Keratinocyte (primary cell): Measurements from ENCODE around the gene USP33. TPM values are rescaled to one million over a fixed set of nuclear protein-coding genes. Genes with fewer than 3 reads are reported as not detected.

Experiments used
- DNase-seq: peaks from one replicate; pipeline ENCODE4 v3.0.0-alpha.2; 2011; ENCODE audit warnings: low read depth, missing footprints, low spot score
- FAIRE-seq: peaks from 2 replicates; lab custom pipeline; 2011; peaks lifted over from hg19 to GRCh38; lab: Jason Lieb, UNC
- H2AFZ ChIP-seq: 2 replicates; pipeline ENCODE4 v1.6.0; 2012; ENCODE audit warnings: low read length, control low read depth, inconsistent platforms; ENCODE audit not compliant: control insufficient read depth
- H3K27ac ChIP-seq: 2 replicates; pipeline ENCODE4 v1.5.1; 2011; ENCODE audit warnings: low read length; ENCODE audit not compliant: control insufficient read depth, insufficient read depth
- H3K27me3 ChIP-seq: 3 replicates; pipeline ENCODE4 v1.6.0; 2011; ENCODE audit warnings: low read length; ENCODE audit not compliant: control insufficient read depth, insufficient read depth; ENCODE audit errors: extremely low read depth
- H3K36me3 ChIP-seq, 2 experiments: 2 replicates in 1 of 2; 3 replicates in 1 of 2; pipeline ENCODE4 v1.5.1; 2011; ENCODE audit warnings: low read length in 2 of 2, mild to moderate bottlenecking in 1 of 2; ENCODE audit not compliant: control insufficient read depth in 2 of 2, insufficient read depth in 2 of 2; ENCODE audit errors: extremely low read depth in 1 of 2
- H3K4me1 ChIP-seq: 3 replicates; pipeline ENCODE4 v1.5.1; 2011; ENCODE audit warnings: low read length; ENCODE audit not compliant: control insufficient read depth, insufficient read depth; ENCODE audit errors: extremely low read depth
- H3K4me2 ChIP-seq: 3 replicates; pipeline ENCODE4 v1.6.0; 2011; ENCODE audit warnings: low read depth, low read length; ENCODE audit not compliant: control insufficient read depth, insufficient read depth; ENCODE audit errors: extremely low read depth
- H3K4me3 ChIP-seq, 3 experiments: fragments of 200-600 bp in 1 of 3; sonication (generic) in 1 of 3; 2 replicates in 2 of 3; 3 replicates in 1 of 3; pipeline ENCODE4 v1.5.1; 2011 to 2016; ENCODE audit warnings: low read length in 3 of 3, mild to moderate bottlenecking in 3 of 3, control low read depth in 2 of 3, inconsistent platforms in 1 of 3, low read depth in 1 of 3, mixed read lengths in 1 of 3, mixed run types in 1 of 3, moderate library complexity in 1 of 3; ENCODE audit not compliant: control insufficient read depth in 2 of 3, insufficient read depth in 2 of 3; ENCODE audit errors: extremely low read depth in 1 of 3
- H3K79me2 ChIP-seq: 2 replicates; pipeline ENCODE4 v1.6.0; 2012; ENCODE audit warnings: low read length; ENCODE audit not compliant: control insufficient read depth, insufficient read depth
- H3K9ac ChIP-seq: 3 replicates; pipeline ENCODE4 v1.6.0; 2011; ENCODE audit warnings: low read length; ENCODE audit not compliant: control insufficient read depth, insufficient read depth; ENCODE audit errors: extremely low read depth
- H3K9me1 ChIP-seq: 3 replicates; pipeline ENCODE4 v1.6.0; 2011; ENCODE audit warnings: low read length; ENCODE audit not compliant: control insufficient read depth, insufficient read depth; ENCODE audit errors: extremely low read depth
- H3K9me3 ChIP-seq: 2 replicates; pipeline ENCODE4 v1.5.1; 2012; ENCODE audit warnings: low read depth, low read length; ENCODE audit not compliant: control insufficient read depth
- H4K20me1 ChIP-seq: 3 replicates; pipeline ENCODE4 v1.6.0; 2011; ENCODE audit warnings: low read length; ENCODE audit not compliant: control insufficient read depth, insufficient read depth; ENCODE audit errors: extremely low read depth
- CTCF ChIP-seq, 3 experiments: IDR thresholded peaks in 1 of 3; conservative IDR thresholded peaks in 1 of 3; optimal IDR thresholded peaks in 1 of 3; 2 replicates in 2 of 3; 3 replicates in 1 of 3; pipeline versions ENCODE3 to v1.5.1; 2011; ENCODE audit warnings: low read length in 3 of 3, mild to moderate bottlenecking in 3 of 3, moderate library complexity in 2 of 3, control low read depth in 1 of 3, inconsistent platforms in 1 of 3; ENCODE audit not compliant: insufficient read depth in 2 of 3; ENCODE audit errors: extremely low read depth in 1 of 3
- EZH2 ChIP-seq: IDR thresholded peaks from one replicate; pipeline ENCODE4 v1.6.1; 2012; ENCODE audit warnings: inconsistent platforms, mild to moderate bottlenecking, low read length, moderate library complexity
- dilution Hi-C: fragments of 300-500 bp; cut with MboI; formaldehyde crosslinking; loops from one replicate; pipeline ENCODE4 v1.7.0; 2020; ENCODE audit warnings: low sequenced_read_pairs; ENCODE audit not compliant: extremely low pct_ligation_motif_present
- polyA plus RNA-seq, 5 experiments: library from polyadenylated mRNA; depleted of rRNA in 3 of 5; stranded (reverse) in 3 of 5; stranded (forward) in 1 of 5; unstranded in 1 of 5; fragments of >200 nt; gene quantifications; 1 replicate in 1 of 5; 2 replicates in 3 of 5; 3 replicates in 1 of 5; pipeline versions ENCODE4 v1.2.1 to v1.2.3, GENCODE V29; 2011 to 2012; ENCODE audit warnings: missing spikeins in 2 of 5, low read depth in 1 of 5, low replicate concordance in 1 of 5

USP33 gene
- polyA plus RNA-seq, 1 donor (not counting 4 experiments of a cell fraction or from before 2014, with no cell fraction given): 52.0 TPM

- no peak for DNase-seq
- peaks cover 0 to 2% of the 10 kb centered on the region in 2 experiments for H3K36me3 ChIP-seq
- no peak overlapping the region for H3K9ac ChIP-seq
- TF ChIP-seq EZH2 (no peak), CTCF (optimal IDR thresholded peaks at IDR 0.05 in 1 of 3, IDR thresholded peaks at IDR 0.05 in 1 of 3, conservative IDR thresholded peaks at IDR 0.05 in 1 of 3; ENCODE audit: extremely low read depth in 1 of 3, insufficient read depth in 2 of 3, low read length in 3 of 3) (no peak)
- H3K79me2 ChIP-seq: peaks cover 27% of the 10 kb centered on the region
- no peak overlapping the region for H2AFZ ChIP-seq
- H3K27ac ChIP-seq: no peak overlapping the region
- no peaks in the 10 kb centered on the region for H4K20me1 ChIP-seq
- dilution Hi-C loops: no loop called here
- no peak for FAIRE-seq
- H3K9me3 ChIP-seq: no peaks in the 10 kb centered on the region
- no peaks in the 10 kb centered on the region for H3K4me1 ChIP-seq
- H3K4me3 ChIP-seq: no peak overlapping the region
- no peaks in the 10 kb centered on the region for H3K27me3 ChIP-seq
- no peaks in the 10 kb centered on the region for H3K9me1 ChIP-seq
- H3K4me2 ChIP-seq: no peak overlapping the region
Observed at GRCh38 chr1:77742011-77742555, 17.6 kb downstream of the USP33 start.

GRCh38 chr1:77741316-77741715 lies 18.3 kb downstream of the USP33 start:
- Histone ChIP-seq H3K9me3 (no peaks in the 10 kb centered on the region), H3K36me3 (peaks cover 0 to 2% of the 10 kb centered on the region in 2 experiments), H2AFZ (no peak overlapping the region), H3K79me2 (peaks cover 24% of the 10 kb centered on the region), H3K27me3 (no peaks in the 10 kb centered on the region), H3K9me1 (no peaks in the 10 kb centered on the region), H3K4me2 (no peak overlapping the region), H3K9ac (no peak overlapping the region), H3K27ac (no peak overlapping the region), H3K4me3 (no peak overlapping the region), H3K4me1 (no peaks in the 10 kb centered on the region), H4K20me1 (no peaks in the 10 kb centered on the region)
- TF ChIP-seq CTCF (optimal IDR thresholded peaks at IDR 0.05 in 1 of 3, IDR thresholded peaks at IDR 0.05 in 1 of 3, conservative IDR thresholded peaks at IDR 0.05 in 1 of 3; ENCODE audit: extremely low read depth in 1 of 3, insufficient read depth in 2 of 3, low read length in 3 of 3) (no peak), EZH2 (no peak)
- dilution Hi-C loops: no loop called here
- DNase-seq (no peak), FAIRE-seq (no peak)
